Liver (tissue), 9 donors: ENCODE data around the gene CFAP99. TPM values are rescaled to one million over a fixed set of nuclear protein-coding genes. Genes with fewer than 3 reads are reported as not detected.

ENCODE experiments used
- DNase-seq: peaks from one replicate; pipeline ENCODE4 v3.0.0-alpha.2; 2017; ENCODE audit warnings: low spot score
- H3K27ac ChIP-seq, 2 donors: one replicate each; pipeline ENCODE4 v1.7.0; 2013; ENCODE audit warnings: inconsistent platforms in 2 of 2, low read length in 2 of 2, control low read depth in 1 of 2, low read depth in 1 of 2, mild to moderate bottlenecking in 1 of 2
- H3K27me3 ChIP-seq, 4 donors: one replicate each; pipeline versions ENCODE4 v1.6.1 to v1.7.0; 2013; ENCODE audit warnings: low read length in 3 of 4, inconsistent platforms in 1 of 4, mild to moderate bottlenecking in 1 of 4, moderate library complexity in 1 of 4; ENCODE audit not compliant: control insufficient read depth in 4 of 4, insufficient read depth in 4 of 4
- H3K36me3 ChIP-seq, 4 donors: one replicate each; pipeline versions ENCODE4 v1.6.1 to v1.7.0; 2013; ENCODE audit warnings: low read length in 3 of 4, mild to moderate bottlenecking in 3 of 4, low read depth in 1 of 4, moderate library complexity in 1 of 4; ENCODE audit not compliant: control insufficient read depth in 4 of 4, insufficient read depth in 3 of 4
- H3K4me1 ChIP-seq, 4 donors: one replicate each; pipeline versions ENCODE4 v1.6.1 to v1.7.0; 2013; ENCODE audit warnings: low read length in 3 of 4, mild to moderate bottlenecking in 3 of 4, moderate library complexity in 1 of 4; ENCODE audit not compliant: control insufficient read depth in 4 of 4, insufficient read depth in 4 of 4
- H3K4me3 ChIP-seq, 3 donors: one replicate each; pipeline versions ENCODE4 v1.6.1 to v1.7.0; 2013; ENCODE audit warnings: low read length in 3 of 3, control low read depth in 1 of 3, low read depth in 1 of 3, mild to moderate bottlenecking in 1 of 3
- H3K9ac ChIP-seq, 2 donors: one replicate each; pipeline ENCODE4 v1.7.0; 2013; ENCODE audit warnings: low read length in 2 of 2, mild to moderate bottlenecking in 2 of 2, moderate library complexity in 2 of 2, control low read depth in 1 of 2, low read depth in 1 of 2
- H3K9me3 ChIP-seq, 4 donors: one replicate each; pipeline versions ENCODE4 v1.6.1 to v1.7.0; 2013; ENCODE audit warnings: low read length in 3 of 4; ENCODE audit not compliant: control insufficient read depth in 4 of 4
- ATF3 ChIP-seq: IDR thresholded peaks from 2 replicates; pipeline ENCODE4 v1.6.1; 2016; ENCODE audit warnings: antibody characterized with exemption
- EGR1 ChIP-seq, 2 donors: IDR thresholded peaks; 2 replicates each; pipeline ENCODE4 v1.6.1; 2016 to 2018; ENCODE audit warnings: antibody characterized with exemption in 2 of 2, low read depth in 2 of 2
- FOXA1 ChIP-seq: IDR thresholded peaks from 2 replicates; pipeline ENCODE4 v1.6.1; 2016; ENCODE audit warnings: antibody characterized with exemption
- HNF4A ChIP-seq, 2 donors: conservative IDR thresholded peaks; 2 replicates each; pipeline ENCODE4 v1.6.1; 2016; ENCODE audit warnings: antibody characterized with exemption in 2 of 2, mild to moderate bottlenecking in 2 of 2
- JUND ChIP-seq, 2 donors: IDR thresholded peaks; 2 replicates each; pipeline ENCODE4 v1.6.1; 2016; ENCODE audit warnings: antibody characterized with exemption in 2 of 2
- RAD21 ChIP-seq, 2 donors: IDR thresholded peaks; 2 replicates each; pipeline ENCODE4 v1.6.1; 2016; ENCODE audit warnings: antibody characterized with exemption in 2 of 2, mild to moderate bottlenecking in 2 of 2
- RXRA ChIP-seq, 2 donors: IDR thresholded peaks; 2 replicates each; pipeline ENCODE4 v1.6.1; 2017 to 2018; ENCODE audit warnings: antibody characterized with exemption in 2 of 2, mild to moderate bottlenecking in 1 of 2
- SP1 ChIP-seq: IDR thresholded peaks from 2 replicates; pipeline ENCODE4 v1.6.1; 2018; ENCODE audit warnings: antibody characterized with exemption, mild to moderate bottlenecking
- WGBS: extraction: QIAGEN DNeasy Blood & Tissue Kit; methylation state at CpG from one replicate; pipeline ENCODE4 v1.1.7; 2013; 5-methylcytosine and 5-hydroxymethylcytosine counted together
- polyA plus RNA-seq, 2 donors: library from polyadenylated mRNA; stranded (reverse) in 1 of 2; unstranded in 1 of 2; fragments of 200-250 nt in 1 of 2; fragments of >200 nt in 1 of 2; fragmentation: Nextera tagmentation in 1 of 2; extraction: Ambion mirVana in 1 of 2; gene quantifications; one replicate each; pipeline versions ENCODE4 v1.2.1 to v1.2.3, GENCODE V29; 2013 to 2015
- total RNA-seq, 2 donors: library from RNA; depleted of rRNA; stranded (reverse); fragments of >200 nt; gene quantifications; one replicate each; pipeline ENCODE4 v1.2.3, GENCODE V29; 2014
- TF ChIP-seq, protein P1 (sequence below): fragments of 150-350 bp; IDR thresholded peaks from 2 replicates; pipeline ENCODE4 v1.5.1; 2017; ENCODE audit warnings: improper control_type of control experiment, low read depth, low read length; ENCODE audit not compliant: missing input control
- TF ChIP-seq, protein P2 (sequence below): IDR thresholded peaks from 2 replicates; pipeline ENCODE4 v1.6.1; 2016; ENCODE audit warnings: antibody characterized with exemption
- TF ChIP-seq, protein P3 (sequence below): IDR thresholded peaks from 2 replicates; pipeline ENCODE4 v1.6.1; 2016; ENCODE audit warnings: antibody characterized with exemption
- donor health status: healthy.
- donor health status: healthy.
- donor health status: healthy.
- donor health status: healthy.
- donor health status: healthy.

CFAP99 gene
- total and polyA plus RNA-seq, 4 donors: 0.33 to 0.36 TPM; not detected in 2

DNA sequence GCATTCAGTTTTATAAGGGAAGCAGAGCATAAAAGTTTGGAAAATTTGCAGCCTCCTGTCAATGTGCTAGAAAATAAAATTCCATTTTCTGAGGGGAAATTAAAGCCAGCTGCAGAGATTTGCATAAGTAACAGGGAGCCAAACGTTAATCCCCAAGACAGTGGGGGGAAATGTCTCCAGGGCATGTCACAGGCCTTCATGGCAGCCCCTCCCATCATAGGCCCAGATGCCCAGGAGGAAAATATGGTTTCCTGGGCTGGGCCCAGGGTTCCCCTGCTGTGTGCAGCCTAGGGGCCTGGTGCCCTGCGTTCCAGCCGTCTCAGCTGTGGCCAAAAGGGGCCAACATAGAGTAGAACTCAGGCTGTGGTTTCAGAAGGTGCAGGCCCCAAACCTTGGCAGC lies 59.5 kb downstream of the CFAP99 start:
- H3K27ac ChIP-seq: no peak overlapping the region
- WGBS: 71% methylated on average over 3 of the region's 3 CpGs
- no peak overlapping the region for H3K4me3 ChIP-seq
- H3K4me1 ChIP-seq: peaks cover 17 to 44% (median 31%) of the 10 kb centered on the region in 4 donors
- no peak for TF ChIP-seq SP1
- TF ChIP-seq ATF3: no peak
- TF ChIP-seq, protein P1, sequence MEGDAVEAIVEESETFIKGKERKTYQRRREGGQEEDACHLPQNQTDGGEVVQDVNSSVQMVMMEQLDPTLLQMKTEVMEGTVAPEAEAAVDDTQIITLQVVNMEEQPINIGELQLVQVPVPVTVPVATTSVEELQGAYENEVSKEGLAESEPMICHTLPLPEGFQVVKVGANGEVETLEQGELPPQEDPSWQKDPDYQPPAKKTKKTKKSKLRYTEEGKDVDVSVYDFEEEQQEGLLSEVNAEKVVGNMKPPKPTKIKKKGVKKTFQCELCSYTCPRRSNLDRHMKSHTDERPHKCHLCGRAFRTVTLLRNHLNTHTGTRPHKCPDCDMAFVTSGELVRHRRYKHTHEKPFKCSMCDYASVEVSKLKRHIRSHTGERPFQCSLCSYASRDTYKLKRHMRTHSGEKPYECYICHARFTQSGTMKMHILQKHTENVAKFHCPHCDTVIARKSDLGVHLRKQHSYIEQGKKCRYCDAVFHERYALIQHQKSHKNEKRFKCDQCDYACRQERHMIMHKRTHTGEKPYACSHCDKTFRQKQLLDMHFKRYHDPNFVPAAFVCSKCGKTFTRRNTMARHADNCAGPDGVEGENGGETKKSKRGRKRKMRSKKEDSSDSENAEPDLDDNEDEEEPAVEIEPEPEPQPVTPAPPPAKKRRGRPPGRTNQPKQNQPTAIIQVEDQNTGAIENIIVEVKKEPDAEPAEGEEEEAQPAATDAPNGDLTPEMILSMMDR: no peak
- H3K9ac ChIP-seq: no peak overlapping the region
- H3K36me3 ChIP-seq: peaks cover 0 to 4% (median 1%) of the 10 kb centered on the region in 4 donors
- no peaks in the 10 kb centered on the region for H3K27me3 ChIP-seq
- no peaks in the 10 kb centered on the region for H3K9me3 ChIP-seq
- no peak for DNase-seq

DNA sequence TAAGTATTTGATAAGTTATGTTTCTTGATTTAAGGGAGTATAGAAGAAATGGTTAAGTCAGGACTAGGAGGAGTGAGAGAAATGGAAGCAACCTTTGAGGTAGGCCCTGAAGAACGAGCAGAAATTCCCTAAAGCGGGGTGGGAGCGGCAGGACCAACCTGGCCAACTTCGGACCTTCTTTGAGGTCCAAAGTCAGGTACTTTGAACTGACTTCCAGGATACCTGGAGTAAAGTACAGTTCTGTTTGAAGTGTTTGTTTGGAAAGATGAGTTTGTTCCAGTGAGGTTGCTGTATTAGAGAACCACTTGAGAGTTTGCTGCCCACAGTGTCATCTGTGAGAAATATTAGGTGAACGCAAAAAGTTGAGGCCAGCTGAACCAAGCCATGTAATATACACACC lies 61.9 kb downstream of the CFAP99 start:
- DNase-seq: no peak
- Histone ChIP-seq H3K27me3 (no peaks in the 10 kb centered on the region), H3K4me1 (peaks cover 20 to 56% (median 35%) of the 10 kb centered on the region in 4 donors), H3K4me3 (no peak overlapping the region), H3K36me3 (peaks cover 0 to 4% (median under 1%) of the 10 kb centered on the region in 4 donors), H3K9ac (no peak overlapping the region), H3K9me3 (no peaks in the 10 kb centered on the region), H3K27ac (no peak overlapping the region)
- 52% methylated on average over 5 of the region's 5 CpGs for WGBS
- TF ChIP-seq ATF3: no peak
- no peak for TF ChIP-seq FOXA1
- no peak for TF ChIP-seq JUND (IDR thresholded peaks at IDR 0.05)
- TF ChIP-seq HNF4A (conservative IDR thresholded peaks at IDR 0.05): peak; percentile 48 to 78
- TF ChIP-seq, protein P2, sequence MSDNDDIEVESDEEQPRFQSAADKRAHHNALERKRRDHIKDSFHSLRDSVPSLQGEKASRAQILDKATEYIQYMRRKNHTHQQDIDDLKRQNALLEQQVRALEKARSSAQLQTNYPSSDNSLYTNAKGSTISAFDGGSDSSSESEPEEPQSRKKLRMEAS: no peak

DNA sequence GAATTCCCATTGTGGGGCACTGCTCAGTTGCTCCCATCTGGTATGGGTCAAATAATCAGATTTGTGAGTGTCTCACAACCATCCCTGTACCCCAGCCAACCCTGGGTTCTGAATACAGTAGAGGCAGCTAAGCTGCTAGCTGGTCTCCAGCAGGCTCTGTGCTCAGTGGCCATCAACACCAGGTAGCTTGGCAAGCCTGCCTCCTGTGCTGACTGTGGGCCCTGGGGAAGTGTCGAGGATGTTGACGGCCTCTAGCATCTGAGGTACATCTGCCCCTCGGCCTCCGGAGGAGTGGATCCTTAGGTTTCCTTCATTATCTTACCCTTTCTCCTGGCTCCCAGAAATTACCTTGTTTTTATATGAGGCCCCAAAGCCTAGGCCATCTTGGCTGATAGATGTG lies 63.4 kb downstream of the CFAP99 start:
- TF ChIP-seq HNF4A (conservative IDR thresholded peaks at IDR 0.05): no peak
- no peak for TF ChIP-seq EGR1 (IDR thresholded peaks at IDR 0.05; ENCODE audit: low read depth in 2 of 2)
- TF ChIP-seq, protein P1: no peak
- no peak for TF ChIP-seq RXRA (IDR thresholded peaks at IDR 0.05)
- TF ChIP-seq, protein P3, sequence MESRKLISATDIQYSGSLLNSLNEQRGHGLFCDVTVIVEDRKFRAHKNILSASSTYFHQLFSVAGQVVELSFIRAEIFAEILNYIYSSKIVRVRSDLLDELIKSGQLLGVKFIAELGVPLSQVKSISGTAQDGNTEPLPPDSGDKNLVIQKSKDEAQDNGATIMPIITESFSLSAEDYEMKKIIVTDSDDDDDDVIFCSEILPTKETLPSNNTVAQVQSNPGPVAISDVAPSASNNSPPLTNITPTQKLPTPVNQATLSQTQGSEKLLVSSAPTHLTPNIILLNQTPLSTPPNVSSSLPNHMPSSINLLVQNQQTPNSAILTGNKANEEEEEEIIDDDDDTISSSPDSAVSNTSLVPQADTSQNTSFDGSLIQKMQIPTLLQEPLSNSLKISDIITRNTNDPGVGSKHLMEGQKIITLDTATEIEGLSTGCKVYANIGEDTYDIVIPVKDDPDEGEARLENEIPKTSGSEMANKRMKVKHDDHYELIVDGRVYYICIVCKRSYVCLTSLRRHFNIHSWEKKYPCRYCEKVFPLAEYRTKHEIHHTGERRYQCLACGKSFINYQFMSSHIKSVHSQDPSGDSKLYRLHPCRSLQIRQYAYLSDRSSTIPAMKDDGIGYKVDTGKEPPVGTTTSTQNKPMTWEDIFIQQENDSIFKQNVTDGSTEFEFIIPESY: no peak
- no peak for TF ChIP-seq RAD21 (IDR thresholded peaks at IDR 0.05)
- no peak for DNase-seq
- Histone ChIP-seq H3K9ac (no peak overlapping the region), H3K27me3 (no peaks in the 10 kb centered on the region), H3K27ac (peak overlapping the region in 1 of 2 donors; percentile 21), H3K36me3 (peaks cover 0 to 2% (median 0%) of the 10 kb centered on the region in 4 donors), H3K4me1 (peaks cover 20 to 60% (median 36%) of the 10 kb centered on the region in 4 donors), H3K4me3 (no peak overlapping the region), H3K9me3 (no peaks in the 10 kb centered on the region)
- whole genome bisulfite sequencing: 88% methylated on average over 4 of the region's 4 CpGs
